Ascending aorta (tissue), 2 donors: ENCODE results near the gene DAGLA. TPM values are rescaled to one million over a fixed set of nuclear protein-coding genes. Genes with fewer than 3 reads are reported as not detected.

Source experiments
- DNase-seq, 2 donors: peaks; one replicate each; pipeline ENCODE4 v3.0.0-alpha.2; 2019; ENCODE audit warnings: low spot score in 2 of 2
- H3K27ac ChIP-seq, 2 donors: fragments of 200-600 bp; sonication (generic); one replicate each; pipeline ENCODE4 v1.5.1; 2016 to 2017; ENCODE audit warnings: mild to moderate bottlenecking in 1 of 2
- H3K27me3 ChIP-seq: fragments of 200-600 bp; sonication (generic); one replicate; pipeline ENCODE4 v1.5.1; 2017
- H3K36me3 ChIP-seq, 2 donors: fragments of 200-600 bp; sonication (generic); one replicate each; pipeline ENCODE4 v1.5.1; 2016
- H3K4me1 ChIP-seq, 2 donors: fragments of 200-600 bp; sonication (generic); one replicate each; pipeline ENCODE4 v1.5.1; 2016 to 2017; ENCODE audit warnings: mild to moderate bottlenecking in 1 of 2
- H3K4me3 ChIP-seq, 2 donors: fragments of 200-600 bp; sonication (generic); one replicate each; pipeline ENCODE4 v1.5.1; 2016 to 2017; ENCODE audit warnings: mild to moderate bottlenecking in 1 of 2
- H3K9me3 ChIP-seq, 2 donors: fragments of 200-600 bp; sonication (generic); one replicate each; pipeline ENCODE4 v1.5.1; 2016
- intact Hi-C: fragments of 100-400 bp; cut with DNase I; formaldehyde crosslinking; loops from one replicate; pipeline ENCODE4 v1.15.1; 2023
- total RNA-seq: library from RNA; depleted of rRNA; stranded (reverse); fragments of >200 nt; gene quantifications from one replicate; pipeline ENCODE4 v1.1.0, GENCODE V29; 2016
- TF ChIP-seq, protein P1 (sequence below), 3 experiments: fragments of 200-600 bp in 2 of 3; fragments of 450-650 bp in 1 of 3; sonication (generic) in 2 of 3; IDR thresholded peaks; one replicate each; pipeline ENCODE4 v1.5.1; 2016 to 2019; ENCODE audit warnings: antibody characterized with exemption in 3 of 3, mild to moderate bottlenecking in 1 of 3, moderate library complexity in 1 of 3

Gene DAGLA
- total RNA-seq, 1 donor from 2014 or later = 5.3 TPM

DNA sequence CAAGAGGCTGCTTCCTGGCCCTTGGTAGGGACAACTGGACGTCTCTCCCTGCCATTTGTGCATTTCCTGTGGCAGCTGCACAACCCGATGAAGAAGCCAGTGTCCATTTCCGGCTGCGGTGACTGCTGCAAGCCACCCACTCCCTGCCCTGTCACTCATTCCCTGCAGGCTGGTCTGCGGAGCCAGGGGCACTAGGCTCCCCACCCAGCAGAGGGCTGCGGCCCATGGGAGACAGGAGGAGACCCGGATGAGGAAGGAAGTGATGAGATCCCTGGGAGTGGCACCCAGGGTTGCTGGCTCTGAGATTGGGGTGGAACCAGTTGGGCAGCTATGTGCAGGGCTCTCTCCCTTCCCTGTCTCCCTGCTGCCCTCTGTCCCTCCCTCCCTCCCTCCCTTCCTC lies 62.2 kb downstream of the DAGLA start:
- DNase-seq = no peak
- Histone ChIP-seq H3K4me1 (no peaks in the 10 kb centered on the region), H3K9me3 (no peaks in the 10 kb centered on the region), H3K36me3 (peaks cover 0 to 5% of the 10 kb centered on the region in 2 donors), H3K27ac (no peak overlapping the region), H3K27me3 (no peaks in the 10 kb centered on the region), H3K4me3 (no peak overlapping the region)
- TF ChIP-seq, protein P1, sequence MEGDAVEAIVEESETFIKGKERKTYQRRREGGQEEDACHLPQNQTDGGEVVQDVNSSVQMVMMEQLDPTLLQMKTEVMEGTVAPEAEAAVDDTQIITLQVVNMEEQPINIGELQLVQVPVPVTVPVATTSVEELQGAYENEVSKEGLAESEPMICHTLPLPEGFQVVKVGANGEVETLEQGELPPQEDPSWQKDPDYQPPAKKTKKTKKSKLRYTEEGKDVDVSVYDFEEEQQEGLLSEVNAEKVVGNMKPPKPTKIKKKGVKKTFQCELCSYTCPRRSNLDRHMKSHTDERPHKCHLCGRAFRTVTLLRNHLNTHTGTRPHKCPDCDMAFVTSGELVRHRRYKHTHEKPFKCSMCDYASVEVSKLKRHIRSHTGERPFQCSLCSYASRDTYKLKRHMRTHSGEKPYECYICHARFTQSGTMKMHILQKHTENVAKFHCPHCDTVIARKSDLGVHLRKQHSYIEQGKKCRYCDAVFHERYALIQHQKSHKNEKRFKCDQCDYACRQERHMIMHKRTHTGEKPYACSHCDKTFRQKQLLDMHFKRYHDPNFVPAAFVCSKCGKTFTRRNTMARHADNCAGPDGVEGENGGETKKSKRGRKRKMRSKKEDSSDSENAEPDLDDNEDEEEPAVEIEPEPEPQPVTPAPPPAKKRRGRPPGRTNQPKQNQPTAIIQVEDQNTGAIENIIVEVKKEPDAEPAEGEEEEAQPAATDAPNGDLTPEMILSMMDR (IDR thresholded peaks at IDR 0.05) = no peak
- intact Hi-C loops = no loop called here

DNA sequence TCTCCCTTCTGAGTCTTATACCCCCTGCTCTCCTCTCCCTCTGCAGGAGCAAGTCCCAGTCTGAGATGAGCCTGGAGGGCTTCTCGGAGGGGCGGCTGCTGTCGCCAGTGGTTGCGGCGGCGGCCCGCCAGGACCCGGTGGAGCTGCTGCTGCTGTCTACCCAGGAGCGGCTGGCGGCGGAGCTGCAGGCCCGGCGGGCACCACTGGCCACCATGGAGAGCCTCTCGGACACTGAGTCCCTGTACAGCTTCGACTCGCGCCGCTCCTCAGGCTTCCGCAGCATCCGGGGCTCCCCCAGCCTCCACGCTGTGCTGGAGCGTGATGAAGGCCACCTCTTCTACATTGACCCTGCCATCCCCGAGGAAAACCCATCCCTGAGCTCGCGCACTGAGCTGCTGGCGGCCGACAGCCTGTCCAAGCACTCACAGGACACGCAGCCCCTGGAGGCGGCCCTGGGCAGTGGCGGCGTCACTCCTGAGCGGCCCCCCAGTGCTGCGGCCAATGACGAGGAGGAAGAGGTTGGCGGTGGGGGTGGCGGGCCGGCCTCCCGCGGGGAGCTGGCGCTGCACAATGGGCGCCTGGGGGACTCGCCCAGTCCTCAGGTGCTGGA lies 63.4 kb downstream of the DAGLA start:
- no peak overlapping the region for H3K27ac ChIP-seq
- intact Hi-C loops = no loop called here
- no peaks in the 10 kb centered on the region for H3K27me3 ChIP-seq
- TF ChIP-seq, protein P1 (IDR thresholded peaks at IDR 0.05) = no peak
- H3K9me3 ChIP-seq = no peaks in the 10 kb centered on the region
- no peaks in the 10 kb centered on the region for H3K4me1 ChIP-seq
- H3K36me3 ChIP-seq = no peaks in the 10 kb centered on the region
- H3K4me3 ChIP-seq = no peak overlapping the region
- no peak for DNase-seq

DNA sequence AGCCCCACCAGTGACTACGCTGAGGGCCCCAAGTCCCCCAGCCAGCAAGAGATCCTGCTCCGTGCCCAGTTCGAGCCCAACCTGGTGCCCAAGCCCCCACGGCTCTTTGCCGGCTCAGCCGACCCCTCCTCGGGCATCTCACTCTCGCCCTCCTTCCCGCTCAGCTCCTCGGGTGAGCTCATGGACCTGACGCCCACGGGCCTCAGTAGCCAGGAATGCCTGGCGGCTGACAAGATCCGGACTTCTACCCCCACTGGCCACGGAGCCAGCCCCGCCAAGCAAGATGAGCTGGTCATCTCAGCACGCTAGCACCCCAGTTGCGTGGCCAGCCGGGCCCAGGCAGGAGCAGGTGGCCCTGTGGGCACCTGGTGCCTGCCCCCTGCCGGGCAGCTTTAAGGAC lies 64.0 kb downstream of the DAGLA start:
- TF ChIP-seq, protein P1 (IDR thresholded peaks at IDR 0.05) = no peak
- no peak for DNase-seq
- intact Hi-C loops = no loop called here
- Histone ChIP-seq H3K27ac (no peak overlapping the region), H3K4me3 (no peak overlapping the region), H3K36me3 (no peaks in the 10 kb centered on the region), H3K4me1 (no peaks in the 10 kb centered on the region), H3K9me3 (no peaks in the 10 kb centered on the region), H3K27me3 (no peaks in the 10 kb centered on the region)

DNA sequence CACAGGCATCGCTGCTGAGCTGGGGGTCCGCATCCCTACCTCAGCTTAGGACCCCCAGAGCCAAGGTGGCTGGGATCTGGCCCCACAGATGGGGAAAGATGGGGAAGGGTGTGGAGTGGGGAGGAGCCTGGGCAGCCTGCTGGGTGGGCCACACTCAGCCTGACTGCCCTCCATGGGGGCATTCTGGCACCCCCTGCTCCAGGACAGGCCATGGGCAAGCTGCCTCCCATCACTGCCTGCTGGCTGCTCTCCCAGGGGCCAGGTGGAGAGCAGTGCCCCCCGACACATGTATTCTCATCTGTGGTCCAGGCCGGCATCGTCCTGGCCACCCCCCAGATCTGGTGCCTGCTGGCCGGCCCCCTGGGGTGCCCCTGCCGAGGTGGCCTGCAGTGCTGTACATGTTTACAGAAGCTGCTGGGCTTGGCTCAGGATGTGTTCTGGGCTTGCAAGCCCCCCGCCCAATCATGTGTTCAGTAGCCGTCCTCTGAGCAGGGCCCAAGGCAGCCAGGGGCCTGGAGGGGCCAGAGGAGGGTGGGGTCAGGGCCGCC lies 64.5 kb downstream of the DAGLA start:
- H3K9me3 ChIP-seq = no peaks in the 10 kb centered on the region
- no peaks in the 10 kb centered on the region for H3K27me3 ChIP-seq
- no peak for DNase-seq
- H3K4me1 ChIP-seq = no peaks in the 10 kb centered on the region
- TF ChIP-seq, protein P1 (IDR thresholded peaks at IDR 0.05) = no peak
- H3K36me3 ChIP-seq = no peaks in the 10 kb centered on the region
- intact Hi-C loops = no loop called here
- no peak overlapping the region for H3K4me3 ChIP-seq
- no peak overlapping the region for H3K27ac ChIP-seq

DNA sequence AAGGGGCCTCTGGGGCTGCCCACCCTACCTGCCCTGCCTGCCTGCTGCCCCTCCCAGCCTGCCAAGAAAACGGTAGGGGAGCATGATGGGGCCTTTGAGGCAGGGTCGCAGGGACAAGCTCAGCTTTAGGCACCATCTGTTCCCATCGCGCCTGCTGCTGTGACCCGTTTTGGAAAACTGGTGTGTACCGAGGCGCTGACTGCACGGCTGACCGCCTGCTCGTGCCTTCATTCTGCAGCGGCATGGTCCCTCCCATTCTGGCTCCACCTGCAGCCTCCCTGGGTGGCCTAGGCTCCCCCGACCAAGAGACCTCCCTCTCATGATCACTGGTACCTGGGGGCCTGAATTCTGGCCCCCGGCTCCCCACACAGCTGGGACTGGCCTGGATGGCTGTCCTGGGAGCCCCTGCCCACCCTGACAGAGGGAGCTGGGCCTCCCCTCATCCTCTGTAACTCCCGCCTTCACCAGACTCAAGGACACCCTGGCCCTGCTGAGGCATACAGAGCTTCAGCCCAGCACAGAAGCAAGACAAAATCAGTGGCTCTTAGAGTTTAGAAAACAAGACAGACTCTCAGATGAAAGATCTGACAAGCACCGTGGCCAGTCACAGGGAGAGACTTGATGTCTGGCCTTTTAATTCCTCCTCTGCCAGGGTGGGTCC lies 65.7 kb downstream of the DAGLA start:
- Histone ChIP-seq H3K27ac (no peak overlapping the region), H3K36me3 (no peaks in the 10 kb centered on the region), H3K4me3 (no peak overlapping the region), H3K9me3 (no peaks in the 10 kb centered on the region), H3K27me3 (no peaks in the 10 kb centered on the region), H3K4me1 (no peaks in the 10 kb centered on the region)
- TF ChIP-seq, protein P1 (IDR thresholded peaks at IDR 0.05) = no peak
- intact Hi-C loops = no loop called here
- DNase-seq = no peak
